Glutamatergic neuron (in vitro differentiated cells): ENCODE results near the gene EFHD2. TPM values are rescaled to one million over a fixed set of nuclear protein-coding genes. Genes with fewer than 3 reads are reported as not detected.

Experiments
- DNase-seq: peaks from one replicate; pipeline ENCODE4 v3.0.0; 2022
- H3K27ac Mint-ChIP-seq: one replicate; pipeline ENCODE4 v1.8.0; 2020; ENCODE audit warnings: mild to moderate bottlenecking, mixed read lengths, inconsistent platforms; ENCODE audit not compliant: unreplicated experiment
- H3K27me3 Mint-ChIP-seq: one replicate; pipeline ENCODE4 v1.8.0; 2020; ENCODE audit warnings: mild to moderate bottlenecking, moderate library complexity, mixed read lengths, inconsistent platforms; ENCODE audit not compliant: unreplicated experiment
- H3K36me3 Mint-ChIP-seq: one replicate; pipeline ENCODE4 v1.8.0; 2020; ENCODE audit warnings: mild to moderate bottlenecking, mixed read lengths, inconsistent platforms; ENCODE audit not compliant: unreplicated experiment
- H3K4me1 Mint-ChIP-seq: one replicate; pipeline ENCODE4 v1.8.0; 2020; ENCODE audit warnings: mild to moderate bottlenecking, low read depth, mixed read lengths, inconsistent platforms; ENCODE audit not compliant: unreplicated experiment
- H3K4me3 Mint-ChIP-seq: one replicate; pipeline ENCODE4 v1.8.0; 2020; ENCODE audit warnings: mild to moderate bottlenecking, mixed read lengths, inconsistent platforms; ENCODE audit not compliant: unreplicated experiment
- H3K9me3 Mint-ChIP-seq: one replicate; pipeline ENCODE4 v1.8.0; 2020; ENCODE audit warnings: mild to moderate bottlenecking, moderate library complexity, mixed read lengths, inconsistent platforms; ENCODE audit not compliant: unreplicated experiment
- total RNA-seq: library from RNA; stranded (reverse); fragmentation: NEBNext Ultra II Directional; extraction: Animal tissue kit (Norgen Biotek cat#: 25700); gene quantifications from one replicate; pipeline ENCODE4 v1.2.1, GENCODE V29; 2021; ENCODE audit not compliant: unreplicated experiment
- TF ChIP-seq, protein P1 (sequence below): fragments of 200-600 bp; sonication (generic); IDR thresholded peaks from one replicate; pipeline ENCODE4 v1.5.0; 2021; ENCODE audit not compliant: partially characterized antibody, unreplicated experiment

The EFHD2 gene
- total RNA-seq, 1 donor from 2014 or later, result 2.6 TPM

DNA sequence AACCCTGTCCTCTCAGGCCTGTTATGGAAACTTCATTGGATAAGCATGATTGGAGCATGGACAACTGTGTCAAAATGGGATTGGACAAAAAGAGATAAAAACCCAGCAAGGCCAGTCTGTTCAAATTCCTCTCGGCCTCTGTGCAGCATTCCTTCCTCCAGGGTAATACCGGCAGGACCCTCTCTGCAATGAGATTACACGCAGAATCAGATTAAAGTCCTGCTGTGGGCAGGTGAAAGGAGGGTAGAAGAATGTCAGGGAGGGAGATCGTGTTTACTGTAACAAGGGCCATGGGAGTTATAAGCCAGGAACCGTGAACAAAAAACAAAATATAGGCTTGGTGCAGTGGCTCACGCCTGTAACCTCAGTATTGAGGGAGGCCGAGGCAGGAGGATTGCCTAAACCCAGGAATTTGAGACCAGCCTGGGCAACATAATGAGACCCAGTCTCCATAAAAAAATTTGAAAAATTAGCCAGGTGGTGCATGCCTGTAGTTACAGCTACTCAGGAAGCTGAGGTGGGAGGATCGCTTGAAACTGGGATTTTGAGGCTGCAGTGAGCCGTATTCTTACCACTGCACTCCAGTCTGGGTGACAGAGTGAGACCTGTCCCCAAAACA, 5.6 kb upstream of the EFHD2 start:
- Mint-ChIP-seq H3K4me1 (peaks cover 6% of the 10 kb centered on the region), H3K4me3 (no peak overlapping the region), H3K27me3 (peaks cover 8% of the 10 kb centered on the region), H3K9me3 (peaks cover 7% of the 10 kb centered on the region), H3K36me3 (peaks cover 10% of the 10 kb centered on the region), H3K27ac (no peak overlapping the region)
- TF ChIP-seq, protein P1, sequence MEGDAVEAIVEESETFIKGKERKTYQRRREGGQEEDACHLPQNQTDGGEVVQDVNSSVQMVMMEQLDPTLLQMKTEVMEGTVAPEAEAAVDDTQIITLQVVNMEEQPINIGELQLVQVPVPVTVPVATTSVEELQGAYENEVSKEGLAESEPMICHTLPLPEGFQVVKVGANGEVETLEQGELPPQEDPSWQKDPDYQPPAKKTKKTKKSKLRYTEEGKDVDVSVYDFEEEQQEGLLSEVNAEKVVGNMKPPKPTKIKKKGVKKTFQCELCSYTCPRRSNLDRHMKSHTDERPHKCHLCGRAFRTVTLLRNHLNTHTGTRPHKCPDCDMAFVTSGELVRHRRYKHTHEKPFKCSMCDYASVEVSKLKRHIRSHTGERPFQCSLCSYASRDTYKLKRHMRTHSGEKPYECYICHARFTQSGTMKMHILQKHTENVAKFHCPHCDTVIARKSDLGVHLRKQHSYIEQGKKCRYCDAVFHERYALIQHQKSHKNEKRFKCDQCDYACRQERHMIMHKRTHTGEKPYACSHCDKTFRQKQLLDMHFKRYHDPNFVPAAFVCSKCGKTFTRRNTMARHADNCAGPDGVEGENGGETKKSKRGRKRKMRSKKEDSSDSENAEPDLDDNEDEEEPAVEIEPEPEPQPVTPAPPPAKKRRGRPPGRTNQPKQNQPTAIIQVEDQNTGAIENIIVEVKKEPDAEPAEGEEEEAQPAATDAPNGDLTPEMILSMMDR, result no peak
- no peak for DNase-seq

DNA sequence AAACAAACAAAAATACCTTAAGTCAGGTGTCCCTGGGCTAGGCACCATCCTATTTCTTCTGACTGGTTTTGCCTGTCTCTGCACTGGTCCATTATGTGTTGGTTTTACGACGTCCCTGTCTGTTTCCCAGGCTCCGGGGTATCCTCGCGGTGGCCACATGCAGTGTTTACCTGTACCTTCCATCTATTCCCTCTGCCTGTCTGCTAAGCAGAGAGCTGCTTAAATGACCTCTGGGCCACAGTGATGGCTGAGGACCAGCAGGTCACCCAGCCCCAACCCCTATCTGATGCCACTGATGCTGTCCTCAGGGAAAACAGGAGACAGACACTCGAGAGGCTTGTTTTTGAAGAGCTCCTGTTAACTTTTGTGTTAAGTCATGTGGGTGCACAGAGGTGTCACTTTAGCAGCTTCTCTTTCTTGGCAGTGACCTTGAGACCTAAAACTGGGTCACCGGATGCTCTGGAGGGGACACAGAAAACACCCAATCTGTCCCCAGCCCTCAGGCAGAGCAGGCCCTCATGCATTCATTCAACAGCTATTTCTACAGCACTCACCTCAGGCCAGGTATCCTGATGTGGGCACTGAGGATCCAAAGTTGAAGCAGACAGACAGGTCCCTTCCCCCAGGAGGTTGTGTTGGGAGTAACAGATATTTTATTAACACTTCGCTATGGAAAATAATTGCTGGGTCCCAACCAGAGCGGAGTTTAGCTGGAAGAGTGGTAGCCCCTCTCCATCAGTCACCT, 4.4 kb upstream of the EFHD2 start:
- TF ChIP-seq, protein P1, result no peak
- peaks cover 8% of the 10 kb centered on the region for H3K4me1 Mint-ChIP-seq
- DNase-seq, result no peak
- peaks cover 5% of the 10 kb centered on the region for H3K36me3 Mint-ChIP-seq
- H3K9me3 Mint-ChIP-seq, result peaks cover 7% of the 10 kb centered on the region
- no peak overlapping the region for H3K4me3 Mint-ChIP-seq
- peaks cover 9% of the 10 kb centered on the region for H3K27me3 Mint-ChIP-seq
- H3K27ac Mint-ChIP-seq, result no peak overlapping the region

DNA sequence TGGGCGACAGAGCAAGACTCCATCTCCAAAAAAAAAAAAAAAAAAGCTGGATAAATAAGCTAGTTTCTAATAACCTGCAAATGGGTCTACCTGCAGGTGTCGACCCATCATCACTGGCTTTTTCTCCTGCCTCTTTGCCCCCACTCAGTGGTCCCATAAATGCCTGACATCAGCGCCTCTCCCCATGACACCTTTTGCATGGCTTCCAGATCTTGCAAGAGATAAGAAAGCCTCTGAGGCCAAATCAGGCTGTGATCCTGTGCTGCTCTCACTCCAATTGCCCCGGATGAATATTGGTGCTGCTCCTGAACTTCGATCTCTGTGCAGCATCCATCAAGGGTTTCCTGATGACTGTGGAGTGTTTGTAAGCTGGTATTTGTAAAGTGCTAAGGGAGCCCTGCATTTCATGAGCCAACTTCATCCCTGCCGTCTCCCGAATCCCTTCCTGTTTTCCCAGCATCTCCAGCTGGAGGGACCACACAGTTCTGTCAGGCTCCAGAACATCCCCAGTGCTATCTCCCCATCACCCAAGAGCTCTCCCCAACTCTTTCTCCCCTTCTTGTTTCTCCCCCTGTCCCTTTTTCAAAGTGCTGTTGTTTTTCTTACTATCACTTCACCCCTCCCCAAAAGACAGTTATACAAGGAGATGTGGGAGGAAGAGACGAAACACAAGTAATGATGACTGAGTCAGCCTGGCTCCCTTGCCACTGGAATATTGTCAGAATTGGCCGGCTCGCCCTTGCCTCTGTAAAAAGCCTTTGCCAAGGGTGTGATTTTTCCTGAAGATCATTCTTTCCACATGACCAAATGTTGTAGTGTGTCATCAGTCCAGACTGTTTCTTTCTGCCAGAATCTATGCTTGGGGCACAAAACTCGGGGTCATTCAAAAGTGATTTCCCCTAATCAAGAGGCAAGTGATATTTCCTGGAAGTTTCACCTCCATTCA, 2.8 kb upstream of the EFHD2 start:
- DNase-seq, result no peak
- H3K36me3 Mint-ChIP-seq, result no peaks in the 10 kb centered on the region
- peaks cover 13% of the 10 kb centered on the region for H3K27me3 Mint-ChIP-seq
- peaks cover 8% of the 10 kb centered on the region for H3K4me1 Mint-ChIP-seq
- TF ChIP-seq, protein P1, result no peak
- no peak overlapping the region for H3K27ac Mint-ChIP-seq
- H3K9me3 Mint-ChIP-seq, result peaks cover 7% of the 10 kb centered on the region
- no peak overlapping the region for H3K4me3 Mint-ChIP-seq

DNA sequence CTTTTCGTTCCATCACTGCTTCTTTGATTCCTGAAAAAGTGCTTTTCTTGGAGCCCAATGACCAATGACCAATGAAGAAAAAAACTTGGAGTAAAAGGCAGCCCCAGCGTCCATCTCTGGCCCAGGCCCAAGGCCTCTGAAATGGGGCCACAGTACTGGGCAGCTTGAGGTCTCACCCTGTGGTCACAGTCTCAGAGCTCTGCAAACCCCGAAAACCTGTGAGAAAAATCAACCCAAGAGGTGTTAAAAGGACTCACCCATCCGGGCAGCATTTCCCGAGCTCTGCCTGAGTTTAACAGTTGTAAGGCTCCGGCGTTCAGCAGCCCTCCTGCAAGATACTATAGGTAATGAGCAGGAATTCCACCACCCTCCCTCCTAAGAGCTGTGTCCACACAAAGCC, 2.1 kb upstream of the EFHD2 start:
- peaks cover 7% of the 10 kb centered on the region for H3K9me3 Mint-ChIP-seq
- no peak for DNase-seq
- H3K36me3 Mint-ChIP-seq, result no peaks in the 10 kb centered on the region
- H3K27ac Mint-ChIP-seq, result no peak overlapping the region
- TF ChIP-seq, protein P1, result no peak
- H3K27me3 Mint-ChIP-seq, result peaks cover 18% of the 10 kb centered on the region
- no peak overlapping the region for H3K4me3 Mint-ChIP-seq
- H3K4me1 Mint-ChIP-seq, result peaks cover 8% of the 10 kb centered on the region
